BJ (cell line): Measurements from ENCODE around the gene URI1. TPM values are rescaled to one million over a fixed set of nuclear protein-coding genes. Genes with fewer than 3 reads are reported as not detected.

Source experiments
- CTCF ChIA-PET: fragments of 350-600 bp; formaldehyde crosslinking; extraction: SDS; loops from one replicate; lab custom pipeline; 2021; ENCODE audit warnings: antibody characterized with exemption, inconsistent platforms; lab: Yijun Ruan, JAX
- POLR2A ChIA-PET: fragments of 300-600 bp; sonication (Branson Sonifier 250); formaldehyde crosslinking; extraction: SDS; loops from one replicate; lab custom pipeline; 2021; ENCODE audit warnings: antibody characterized with exemption; lab: Charles Lee
- DNase-seq: peaks from one replicate; pipeline ENCODE4 v3.0.0-alpha.2; 2011; ENCODE audit warnings: low read depth
- H3K27me3 ChIP-seq: 2 replicates; pipeline ENCODE4 v1.6.0; 2011; ENCODE audit warnings: low read length; ENCODE audit not compliant: control insufficient read depth, insufficient read depth
- H3K36me3 ChIP-seq: 2 replicates; pipeline ENCODE4 v1.5.1; 2011; ENCODE audit warnings: low read length; ENCODE audit not compliant: control insufficient read depth, insufficient read depth
- H3K4me3 ChIP-seq: 2 replicates; pipeline ENCODE4 v1.5.1; 2011; ENCODE audit warnings: low read depth, mild to moderate bottlenecking, control low read depth, low read length
- polyA plus RNA-seq: library from polyadenylated mRNA; depleted of rRNA; stranded (reverse); fragments of >200 nt; gene quantifications from 2 replicates; pipeline ENCODE4 v1.2.3, GENCODE V29; 2011; rRNA removed
- small RNA-seq: library from RNA; depleted of rRNA; stranded (forward); fragments of <200 nt; gene quantifications from one replicate; pipeline ENCODE3, GENCODE V24; 2012; ENCODE audit warnings: low replicate concordance, low read depth; ENCODE audit not compliant: insufficient read length
- TF ChIP-seq, protein P1 (sequence below): IDR thresholded peaks from 2 replicates; pipeline ENCODE4 v1.5.1; 2011; ENCODE audit warnings: low read depth, mild to moderate bottlenecking, control low read depth, inconsistent platforms, low read length, moderate library complexity; ENCODE audit not compliant: insufficient read depth

Gene URI1
- polyA plus RNA-seq, 1 experiment = 27.7 TPM

DNA sequence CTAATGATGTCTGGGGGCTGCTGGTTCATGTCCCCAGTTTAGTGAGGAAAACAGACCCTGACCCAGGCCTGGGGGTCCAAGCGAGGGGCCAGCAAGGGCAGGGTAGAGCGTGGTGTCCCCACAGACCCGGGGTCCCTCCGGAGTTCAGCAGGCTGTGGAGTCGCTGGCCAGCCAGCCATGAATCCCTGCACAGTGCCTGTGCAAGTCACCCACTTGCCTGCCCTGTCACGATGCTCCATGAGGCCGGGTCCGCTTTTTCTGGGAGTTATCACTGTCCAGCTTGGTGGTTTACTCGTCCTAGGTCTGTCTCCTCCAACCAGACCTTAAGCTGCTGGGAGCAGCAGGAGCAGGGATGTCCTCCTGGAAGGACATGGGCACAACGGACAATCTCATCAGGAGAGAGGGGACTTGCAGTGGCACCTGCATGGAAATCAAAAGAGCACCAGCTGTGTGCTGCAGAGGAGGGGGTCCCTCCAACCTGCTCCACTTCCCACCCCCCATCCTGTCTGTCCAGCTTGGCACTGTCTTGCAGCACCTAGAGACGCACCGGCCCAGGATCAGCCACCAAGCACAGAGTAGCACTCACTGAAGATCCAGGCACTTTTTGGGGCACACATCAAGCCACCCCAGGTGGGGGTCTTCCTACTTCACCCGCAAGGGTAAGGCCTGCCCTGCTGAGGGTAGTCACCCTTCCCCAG, 121.8 kb downstream of the URI1 start:
- DNase-seq = no peak
- TF ChIP-seq, protein P1, sequence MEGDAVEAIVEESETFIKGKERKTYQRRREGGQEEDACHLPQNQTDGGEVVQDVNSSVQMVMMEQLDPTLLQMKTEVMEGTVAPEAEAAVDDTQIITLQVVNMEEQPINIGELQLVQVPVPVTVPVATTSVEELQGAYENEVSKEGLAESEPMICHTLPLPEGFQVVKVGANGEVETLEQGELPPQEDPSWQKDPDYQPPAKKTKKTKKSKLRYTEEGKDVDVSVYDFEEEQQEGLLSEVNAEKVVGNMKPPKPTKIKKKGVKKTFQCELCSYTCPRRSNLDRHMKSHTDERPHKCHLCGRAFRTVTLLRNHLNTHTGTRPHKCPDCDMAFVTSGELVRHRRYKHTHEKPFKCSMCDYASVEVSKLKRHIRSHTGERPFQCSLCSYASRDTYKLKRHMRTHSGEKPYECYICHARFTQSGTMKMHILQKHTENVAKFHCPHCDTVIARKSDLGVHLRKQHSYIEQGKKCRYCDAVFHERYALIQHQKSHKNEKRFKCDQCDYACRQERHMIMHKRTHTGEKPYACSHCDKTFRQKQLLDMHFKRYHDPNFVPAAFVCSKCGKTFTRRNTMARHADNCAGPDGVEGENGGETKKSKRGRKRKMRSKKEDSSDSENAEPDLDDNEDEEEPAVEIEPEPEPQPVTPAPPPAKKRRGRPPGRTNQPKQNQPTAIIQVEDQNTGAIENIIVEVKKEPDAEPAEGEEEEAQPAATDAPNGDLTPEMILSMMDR = no peak
- Histone ChIP-seq H3K4me3 (no peak overlapping the region), H3K36me3 (no peaks in the 10 kb centered on the region), H3K27me3 (no peaks in the 10 kb centered on the region)
- ChIA-PET POLR2A (no interaction called here), CTCF (interaction anchor here (0.7 kb wide), 1 partner anchor 15 kb away, joined by 3 read pairs; no protein-coding TSS in a partner anchor)

DNA sequence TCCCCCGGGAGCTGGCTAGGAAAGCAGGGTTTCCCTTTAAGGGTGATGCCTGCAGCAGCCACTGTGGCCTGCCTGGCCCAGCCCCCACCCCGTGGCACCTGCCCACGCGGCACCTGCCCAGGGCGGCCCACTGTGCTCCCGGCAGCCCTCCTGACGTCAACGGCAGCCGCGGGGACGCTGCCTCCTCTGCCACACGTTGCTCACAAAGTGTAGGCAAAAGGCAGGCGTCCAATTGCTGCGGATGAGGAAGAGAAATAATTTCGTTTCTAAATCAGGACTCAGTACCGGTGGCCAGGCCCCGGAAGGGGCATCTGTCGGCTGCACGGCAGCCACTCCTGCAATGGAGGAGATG, 122.3 kb downstream of the URI1 start:
- ChIA-PET CTCF (interaction anchor here (0.6 kb wide), 1 partner anchor 440 kb away, joined by 3 read pairs; no protein-coding TSS in a partner anchor), POLR2A (no interaction called here)
- Histone ChIP-seq H3K4me3 (no peak overlapping the region), H3K27me3 (no peaks in the 10 kb centered on the region), H3K36me3 (no peaks in the 10 kb centered on the region)
- no peak for DNase-seq
- TF ChIP-seq, protein P1 = no peak

DNA sequence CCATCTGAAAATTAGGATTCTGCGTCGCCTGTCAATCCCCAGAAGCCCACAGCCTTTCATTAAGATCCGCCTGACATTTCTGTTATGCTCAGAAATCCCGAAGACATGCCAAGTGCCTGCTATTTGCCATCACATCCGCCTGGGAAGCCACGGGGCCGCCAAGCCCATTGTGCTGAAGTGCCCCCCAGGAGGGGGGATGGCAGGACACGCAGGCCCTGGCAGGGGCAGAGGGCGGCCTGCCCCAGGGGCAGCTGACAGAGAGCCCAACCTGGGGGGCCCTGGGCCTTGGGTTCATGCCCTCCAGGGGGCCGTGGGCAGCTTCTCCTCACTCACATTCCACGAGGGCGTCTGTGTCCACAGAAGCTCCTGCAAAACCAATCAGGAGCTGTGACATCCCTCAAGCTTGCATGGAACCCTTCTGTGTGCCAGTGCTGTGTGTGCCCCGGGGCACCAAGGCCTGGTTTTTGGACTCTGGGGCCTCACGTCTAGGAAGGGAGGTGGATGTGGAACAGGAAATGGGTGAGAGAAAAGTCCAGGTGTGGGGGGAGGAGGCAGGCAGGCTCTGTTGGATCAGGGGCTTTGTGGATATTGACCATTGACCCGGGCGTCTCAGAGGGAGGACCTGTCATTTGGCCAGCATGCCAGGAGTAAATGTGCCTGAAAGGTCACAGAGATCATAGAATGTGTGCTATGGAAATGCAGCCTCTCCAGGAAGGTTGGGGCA, 122.9 kb downstream of the URI1 start:
- ChIA-PET CTCF (interaction anchor here (0.6 kb wide), 1 partner anchor 441 kb away, joined by 3 read pairs; no protein-coding TSS in a partner anchor), POLR2A (no interaction called here)
- no peak for DNase-seq

DNA sequence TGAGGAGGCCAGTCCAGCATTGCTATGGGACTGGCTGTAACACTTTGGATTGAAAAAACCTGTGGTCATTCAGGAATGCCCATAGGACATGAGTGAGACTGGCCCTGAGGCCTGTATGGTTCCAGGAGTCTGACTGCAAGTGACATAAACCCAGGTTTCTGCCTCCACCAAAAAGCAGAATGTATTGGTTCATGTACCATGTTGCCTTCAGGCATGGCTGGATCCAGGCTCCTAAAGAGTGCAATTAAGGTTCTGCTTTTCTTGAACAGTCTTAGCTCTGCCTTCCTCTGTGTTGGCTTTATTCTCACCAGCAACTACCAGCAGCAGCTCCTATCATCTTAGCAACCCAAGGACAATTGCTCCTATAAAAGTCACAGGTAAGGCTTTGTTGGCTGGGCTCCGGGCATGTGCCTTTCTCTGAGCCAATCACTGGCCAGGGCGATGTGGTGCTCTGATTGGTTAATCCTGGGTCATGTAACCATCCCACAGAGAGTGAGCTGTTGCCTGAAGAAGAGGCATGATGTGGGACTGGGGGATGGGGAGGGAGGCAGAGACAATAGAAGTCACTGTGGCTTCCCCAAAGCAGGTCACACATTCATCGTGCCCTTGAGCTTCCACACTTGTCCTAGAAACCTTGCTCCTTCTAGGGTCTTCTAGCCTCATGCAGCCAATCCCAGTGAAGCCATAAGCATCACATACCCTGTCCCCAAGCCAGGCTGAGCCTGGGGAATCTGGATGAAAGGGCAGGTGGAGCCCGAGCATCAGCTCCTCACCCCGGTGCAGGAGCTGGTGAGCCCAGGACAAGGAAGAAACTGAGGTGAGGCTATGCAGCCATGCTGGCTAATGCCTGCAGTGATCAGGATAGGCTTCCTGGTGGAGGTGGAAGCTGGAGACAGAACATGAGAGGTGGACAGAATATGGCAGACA, 123.9 kb downstream of the URI1 start:
- DNase-seq = no peak
- CTCF ChIA-PET = no interaction called here
- Histone ChIP-seq H3K36me3 (no peaks in the 10 kb centered on the region), H3K27me3 (no peaks in the 10 kb centered on the region), H3K4me3 (no peak overlapping the region)
- TF ChIP-seq, protein P1 = no peak
- POLR2A ChIA-PET = no interaction called here

More for the DNA sequence above, 122.9 kb downstream of the URI1 start:
- Histone ChIP-seq H3K36me3 (no peaks in the 10 kb centered on the region), H3K27me3 (no peaks in the 10 kb centered on the region), H3K4me3 (no peak overlapping the region)
- TF ChIP-seq, protein P1 = no peak

Small RNA genes within 50 kb of the gene (small RNA-seq; reads per million reads assigned to genes)
- gene AC008798.1 = not detected
- gene TAF9P3 = not detected

Other genes with a start within 250 kb of the URI1 start
- gene C19orf12, start 227.0 kb upstream of the URI1 start, polyA plus RNA-seq = 21.8 and 33.9 TPM in 2 replicates
- 4.8 and 5.0 TPM in 2 replicates for gene CCNE1, start 130.2 kb upstream of the URI1 start, polyA plus RNA-seq